ENCODE data around the gene ZNF451. TPM values are rescaled to one million over a fixed set of nuclear protein-coding genes. Genes with fewer than 3 reads are reported as not detected.
A peak's percentile ranks its signal among the peaks of the same experiment; 100 is the strongest.

The ZNF451 gene
- total RNA-seq, 1 experiment from 2014 or later, result 63.0 TPM

DNA sequence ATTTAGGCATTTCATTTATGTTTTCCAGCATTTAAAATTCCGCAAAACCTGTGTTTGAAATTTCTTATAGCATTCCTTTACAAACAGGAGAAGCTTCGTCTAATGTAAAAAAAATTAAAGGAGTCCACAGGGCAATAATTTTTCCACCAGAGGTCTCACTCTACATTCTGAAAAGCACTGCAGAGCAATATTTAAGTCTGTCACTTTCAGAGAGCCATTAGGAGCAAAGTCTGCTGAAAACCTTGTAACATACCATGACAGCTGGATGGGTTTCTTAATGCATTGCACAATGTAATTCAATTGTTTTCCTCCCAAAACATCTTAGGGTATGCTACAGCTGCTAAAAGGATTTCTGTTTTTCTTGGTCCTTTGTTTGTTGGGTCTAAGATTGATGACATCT, 100.2 kb downstream of the ZNF451 start:
- Mint-ChIP-seq H3K4me3 (ENCODE audit: unreplicated experiment) (no peak overlapping the region), H3K27me3 (ENCODE audit: insufficient read depth, unreplicated experiment) (no peaks in the 10 kb centered on the region), H3K27ac (ENCODE audit: low read depth, unreplicated experiment) (no peak overlapping the region), H3K36me3 (ENCODE audit: insufficient read depth, unreplicated experiment) (peaks cover 24% of the 10 kb centered on the region), H3K9me3 (ENCODE audit: unreplicated experiment) (no peaks in the 10 kb centered on the region), H3K4me1 (ENCODE audit: insufficient read depth, unreplicated experiment) (no peaks in the 10 kb centered on the region)
- no TSS peak for BruUV-seq (replicated peaks)
- POLR2A ChIA-PET, result interaction anchor here (0.7 to 2.0 kb wide), 4 partner anchors 16 to 127 kb away, joined by 3 to 7 read pairs (median 6); partner anchors contain the start of gene PRIM2
- TF ChIP-seq CTCF (IDR thresholded peaks at IDR 0.05; ENCODE audit: unreplicated experiment), result no peak
- DNase-seq (ENCODE audit: unreplicated experiment), result peak; percentile 17
- CTCF ChIA-PET, result interaction anchor here (0.6 to 4.8 kb wide), 16 partner anchors 8 to 286 kb away, joined by 3 to 54 read pairs (median 3); partner anchors contain the start of genes PRIM2 and RAB23
- intact Hi-C loops (cut with micrococcal nuclease), result loop anchor here (2.0 to 5.0 kb wide), 2 partner anchors 77 to 135 kb away; no protein-coding TSS in a partner anchor

GRCh38 chr6:57193177-57193576, 103.2 kb downstream of the ZNF451 start:
- ChIA-PET POLR2A (interaction anchor here (0.6 kb wide), 1 partner anchor 13 kb away, joined by 3 read pairs; no protein-coding TSS in a partner anchor), CTCF (no interaction called here)
- no peaks in the 10 kb centered on the region for H3K27me3 Mint-ChIP-seq (ENCODE audit: insufficient read depth, unreplicated experiment)
- H3K27ac Mint-ChIP-seq (ENCODE audit: low read depth, unreplicated experiment), result no peak overlapping the region
- TF ChIP-seq CTCF (IDR thresholded peaks at IDR 0.05; ENCODE audit: unreplicated experiment), result no peak
- no peak overlapping the region for H3K4me3 Mint-ChIP-seq (ENCODE audit: unreplicated experiment)
- no peaks in the 10 kb centered on the region for H3K9me3 Mint-ChIP-seq (ENCODE audit: unreplicated experiment)
- no peak for DNase-seq (ENCODE audit: unreplicated experiment)
- no peaks in the 10 kb centered on the region for H3K4me1 Mint-ChIP-seq (ENCODE audit: insufficient read depth, unreplicated experiment)
- BruUV-seq (replicated peaks), result no TSS peak
- H3K36me3 Mint-ChIP-seq (ENCODE audit: insufficient read depth, unreplicated experiment), result peaks cover 14% of the 10 kb centered on the region
- intact Hi-C loops (cut with micrococcal nuclease), result loop anchor here (5.0 kb wide), 1 partner anchor 74 kb away; no protein-coding TSS in a partner anchor

DNA sequence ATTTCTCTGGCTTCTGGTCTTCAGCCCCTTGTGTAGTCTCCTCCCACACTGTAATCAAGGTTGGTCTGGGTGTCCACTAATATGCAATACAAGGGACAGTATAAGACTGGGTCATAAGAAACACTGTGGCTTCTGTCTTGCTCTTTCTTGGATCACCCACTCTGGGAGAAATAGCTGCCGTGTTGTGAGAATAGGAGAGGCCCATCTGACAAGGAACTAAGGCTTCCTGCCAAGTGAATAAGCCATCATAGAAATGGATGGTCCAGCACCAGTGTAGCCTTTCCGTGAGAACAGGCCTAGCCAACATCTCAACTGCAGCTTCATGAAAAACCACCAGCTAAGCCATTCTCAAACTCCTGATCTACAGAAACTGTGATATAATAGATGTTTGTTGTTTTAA, 105.5 kb downstream of the ZNF451 start:
- ChIA-PET CTCF (interaction anchor here (0.6 to 1.3 kb wide), 2 partner anchors 119 to 131 kb away, joined by 3 to 5 read pairs; no protein-coding TSS in a partner anchor), POLR2A (interaction anchor here (0.5 to 0.7 kb wide), 2 partner anchors 24 to 57 kb away, joined by 3 to 4 read pairs; no protein-coding TSS in a partner anchor)
- no TSS peak for BruUV-seq (replicated peaks)

More for the DNA sequence above, 105.5 kb downstream of the ZNF451 start:
- H3K4me3 Mint-ChIP-seq (ENCODE audit: unreplicated experiment), result no peak overlapping the region
- TF ChIP-seq CTCF (IDR thresholded peaks at IDR 0.05; ENCODE audit: unreplicated experiment), result no peak
- peaks cover 6% of the 10 kb centered on the region for H3K36me3 Mint-ChIP-seq (ENCODE audit: insufficient read depth, unreplicated experiment)
- DNase-seq (ENCODE audit: unreplicated experiment), result no peak
- no peaks in the 10 kb centered on the region for H3K9me3 Mint-ChIP-seq (ENCODE audit: unreplicated experiment)
- intact Hi-C loops (cut with micrococcal nuclease), result no loop called here
- H3K27ac Mint-ChIP-seq (ENCODE audit: low read depth, unreplicated experiment), result peak overlapping the region; percentile 33
- no peaks in the 10 kb centered on the region for H3K4me1 Mint-ChIP-seq (ENCODE audit: insufficient read depth, unreplicated experiment)
- no peaks in the 10 kb centered on the region for H3K27me3 Mint-ChIP-seq (ENCODE audit: insufficient read depth, unreplicated experiment)
